OCI-LY1 (cell line): ENCODE measurements around the gene FTO.

ENCODE experiments used
- H2AFZ ChIP-seq: fragments of 200-600 bp; sonication (generic), shearing (Covaris generic); 2 replicates; pipeline ENCODE4 v1.6.0; 2014; ENCODE audit warnings: antibody characterized with exemption, mild to moderate bottlenecking, low read length
- H3F3A ChIP-seq: fragments of 200-600 bp; sonication (generic), shearing (Covaris generic); 2 replicates; pipeline ENCODE4 v1.6.0; 2014; ENCODE audit warnings: mild to moderate bottlenecking, antibody characterized with exemption, low read length, moderate library complexity; ENCODE audit not compliant: insufficient read depth
- H3K27ac ChIP-seq: fragments of 200-600 bp; sonication (generic); 2 replicates; pipeline ENCODE4 v1.5.1; 2014; ENCODE audit warnings: low read length, mixed run types, mild to moderate bottlenecking, low read depth; ENCODE audit not compliant: poor library complexity, severe bottlenecking
- H3K27me3 ChIP-seq: fragments of 200-600 bp; sonication (generic); 2 replicates; pipeline ENCODE4 v1.6.0; 2014; ENCODE audit warnings: antibody characterized with exemption, mild to moderate bottlenecking, low read length, moderate library complexity; ENCODE audit not compliant: insufficient read depth
- H3K36me3 ChIP-seq: fragments of 200-600 bp; sonication (generic); 2 replicates; pipeline ENCODE4 v1.6.1; 2014; ENCODE audit warnings: mild to moderate bottlenecking, antibody characterized with exemption, low read length, moderate library complexity, mixed read lengths; ENCODE audit not compliant: insufficient read depth
- H3K4me1 ChIP-seq: fragments of 200-600 bp; sonication (generic); 2 replicates; pipeline ENCODE4 v1.5.1; 2014; ENCODE audit warnings: mild to moderate bottlenecking, low read length, moderate library complexity; ENCODE audit not compliant: insufficient read depth, severe bottlenecking
- H3K4me2 ChIP-seq: fragments of 200-600 bp; sonication (generic), shearing (Covaris generic); 2 replicates; pipeline ENCODE4 v1.6.1; 2014; ENCODE audit warnings: low read length
- H3K4me3 ChIP-seq: fragments of 200-600 bp; sonication (generic); 2 replicates; pipeline ENCODE4 v1.5.1; 2014; ENCODE audit warnings: low read length, low read depth, mild to moderate bottlenecking, mixed read lengths; ENCODE audit not compliant: poor library complexity, severe bottlenecking
- H3K79me2 ChIP-seq: fragments of 200-600 bp; shearing (Covaris generic); 2 replicates; pipeline ENCODE4 v1.6.1; 2016; ENCODE audit warnings: mixed run types, low read length, mixed read lengths; ENCODE audit not compliant: insufficient read depth
- H3K9ac ChIP-seq: fragments of 200-600 bp; sonication (generic), shearing (Covaris generic); 2 replicates; pipeline ENCODE4 v1.6.1; 2014; ENCODE audit warnings: mild to moderate bottlenecking, low read length, mixed read lengths
- H3K9me2 ChIP-seq: fragments of 200-600 bp; sonication (generic), shearing (Covaris generic); 2 replicates; pipeline ENCODE4 v1.6.1; 2014; ENCODE audit warnings: low read depth, mild to moderate bottlenecking, low read length, mixed read lengths
- H3K9me3 ChIP-seq: fragments of 200-600 bp; shearing (Covaris generic); 2 replicates; pipeline ENCODE4 v1.6.1; 2014; ENCODE audit warnings: low read length, mixed read lengths
- H4K20me1 ChIP-seq: fragments of 200-600 bp; sonication (generic), shearing (Covaris generic); 2 replicates; pipeline ENCODE4 v1.6.0; 2016; ENCODE audit warnings: mild to moderate bottlenecking, low read length; ENCODE audit not compliant: insufficient read depth
- CTCF ChIP-seq: fragments of 200-600 bp; sonication (generic), shearing (Covaris generic); IDR thresholded peaks from 2 replicates; pipeline ENCODE4 v1.5.1; 2017; ENCODE audit warnings: mild to moderate bottlenecking, antibody characterized with exemption, low read length, moderate library complexity, mixed read lengths
- EZH2 ChIP-seq: fragments of 200-600 bp; sonication (generic), shearing (Covaris generic); IDR thresholded peaks from 2 replicates; pipeline ENCODE4 v1.8.0; 2017; ENCODE audit warnings: borderline replicate concordance, mixed run types, mild to moderate bottlenecking, antibody characterized with exemption, low read length, moderate library complexity, mixed read lengths

Gene FTO

DNA sequence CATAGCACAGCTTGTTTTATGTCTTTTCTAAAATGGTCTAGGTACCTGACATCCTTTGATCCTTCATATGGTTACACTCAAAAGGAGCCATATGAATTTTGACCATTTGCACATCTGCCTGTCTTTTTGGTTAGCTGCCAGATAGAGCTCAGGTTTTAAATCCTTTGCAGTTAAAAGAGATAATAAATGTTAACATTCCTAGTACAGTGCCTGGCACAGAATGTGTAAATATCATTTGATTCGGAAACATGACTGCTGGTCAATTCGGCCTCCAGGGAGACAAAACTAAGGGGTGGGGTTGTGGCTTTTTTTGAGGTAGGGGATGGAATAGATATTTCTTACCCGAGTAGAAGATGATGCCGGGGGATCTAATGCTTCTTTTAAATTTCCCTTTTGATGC lies 64.2 kb downstream of the FTO start:
- Histone ChIP-seq H3K9ac (no peak overlapping the region), H3K79me2 (no peaks in the 10 kb centered on the region)
- TF ChIP-seq EZH2 = no peak
- no peak for TF ChIP-seq CTCF

GRCh38 chr16:53768593-53768992 lies 64.6 kb downstream of the FTO start:
- Histone ChIP-seq H3K9ac (no peak overlapping the region), H3K9me2 (no peaks in the 10 kb centered on the region), H3K4me1 (peaks cover 19% of the 10 kb centered on the region), H4K20me1 (no peaks in the 10 kb centered on the region), H3K27ac (no peak overlapping the region), H3F3A (no peaks in the 10 kb centered on the region), H2AFZ (no peak overlapping the region), H3K4me3 (no peak overlapping the region), H3K9me3 (no peaks in the 10 kb centered on the region), H3K4me2 (no peak overlapping the region), H3K79me2 (no peaks in the 10 kb centered on the region), H3K36me3 (no peaks in the 10 kb centered on the region), H3K27me3 (no peaks in the 10 kb centered on the region)
- no peak for TF ChIP-seq EZH2
- no peak for TF ChIP-seq CTCF

More for the DNA sequence above, 64.2 kb downstream of the FTO start:
- Histone ChIP-seq H3K9me2 (no peaks in the 10 kb centered on the region), H4K20me1 (no peaks in the 10 kb centered on the region), H3K9me3 (no peaks in the 10 kb centered on the region), H3K27me3 (no peaks in the 10 kb centered on the region), H3F3A (no peaks in the 10 kb centered on the region), H3K4me2 (no peak overlapping the region), H3K36me3 (no peaks in the 10 kb centered on the region), H3K27ac (no peak overlapping the region), H3K4me1 (peaks cover 15% of the 10 kb centered on the region), H2AFZ (no peak overlapping the region), H3K4me3 (no peak overlapping the region)

DNA sequence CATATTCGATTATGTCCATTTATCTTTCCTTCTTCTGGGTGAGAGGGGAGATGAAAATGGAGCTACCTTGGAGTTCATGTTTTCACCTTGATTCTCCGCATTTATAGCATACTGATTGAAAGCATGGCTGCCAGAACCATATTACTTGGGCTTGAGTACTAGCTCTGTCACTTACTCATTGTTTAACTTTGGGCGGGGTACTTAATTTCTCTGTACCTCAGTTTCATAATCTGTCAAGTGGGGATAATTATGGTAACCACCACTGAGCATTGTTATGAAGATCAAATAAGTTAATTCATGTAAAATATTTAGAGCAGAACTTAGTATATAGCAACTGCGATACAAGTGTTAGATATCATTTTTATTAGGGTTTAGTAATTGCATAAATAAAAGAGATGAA lies 65.2 kb downstream of the FTO start:
- Histone ChIP-seq H3K9me2 (no peaks in the 10 kb centered on the region), H3K9me3 (no peaks in the 10 kb centered on the region), H3F3A (no peaks in the 10 kb centered on the region), H4K20me1 (no peaks in the 10 kb centered on the region), H3K27ac (no peak overlapping the region), H3K4me3 (no peak overlapping the region), H3K4me1 (peaks cover 25% of the 10 kb centered on the region), H3K4me2 (no peak overlapping the region), H3K9ac (no peak overlapping the region), H3K79me2 (no peaks in the 10 kb centered on the region), H2AFZ (no peak overlapping the region), H3K36me3 (no peaks in the 10 kb centered on the region), H3K27me3 (no peaks in the 10 kb centered on the region)
- TF ChIP-seq EZH2 = no peak
- no peak for TF ChIP-seq CTCF
